HCT116 (cell line): Measurements from ENCODE around the gene PCDHGC4. TPM values are rescaled to one million over a fixed set of nuclear protein-coding genes. Genes with fewer than 3 reads are reported as not detected.

Experiments
- ATAC-seq: fragments of 200-7000 bp; cut with Tn5 transposase; 2 replicates; pipeline ENCODE4 v1.9.1; 2020; ENCODE audit warnings: mild to moderate bottlenecking, moderate library complexity
- BruUV-seq: library from RNA; stranded (reverse); fragments of 400-500 nt; replicated peaks from 2 replicates; lab custom pipeline; 2021; lab: Mats Ljungman, UMichigan
- CTCF ChIA-PET: fragments of 300-600 bp; sonication (Branson Sonifier 250); formaldehyde crosslinking; loops from one replicate; lab custom pipeline; 2021; ENCODE audit warnings: antibody characterized with exemption; lab: Charles Lee
- POLR2A ChIA-PET: fragments of 300-600, 350-600 bp; sonication (Branson Sonifier 250); formaldehyde crosslinking; loops from one replicate; lab custom pipeline; 2021; ENCODE audit warnings: antibody characterized with exemption; lab: Charles Lee
- RAD21 ChIA-PET, 2 experiments: fragments of 300-600 bp; sonication (Branson Sonifier 250); formaldehyde crosslinking; loops; one replicate each; lab custom pipeline; 2023; ENCODE audit warnings: low total read pairs in 2 of 2; ENCODE audit not compliant: uncharacterized antibody in 2 of 2, unreplicated experiment in 2 of 2, low non-redundant PET in 1 of 2; lab: Charles Lee
- DNase-seq: peaks from one replicate; pipeline ENCODE4 v3.0.0-alpha.2; 2010; ENCODE audit warnings: low read depth, low spot score
- H2AFZ ChIP-seq: fragments of 200-600 bp; shearing (Covaris generic), sonication (generic); 2 replicates; pipeline ENCODE4 v1.6.1; 2017; ENCODE audit warnings: low read depth, mixed run types, mixed read lengths, antibody characterized with exemption, low read length; ENCODE audit not compliant: poor library complexity, severe bottlenecking
- H3K27ac ChIP-seq: 2 replicates; pipeline ENCODE4 v1.5.1; 2012; ENCODE audit warnings: low read depth, low read length
- H3K27me3 ChIP-seq: fragments of 200-600 bp; sonication (generic); 2 replicates; pipeline ENCODE4 v1.6.1; 2016; ENCODE audit warnings: mixed run types, low read length, mixed read lengths; ENCODE audit not compliant: insufficient read depth
- H3K36me3 ChIP-seq, 2 experiments: fragments of 200-500 bp in 1 of 2; fragments of 200-600 bp in 1 of 2; sonication (Bioruptor generic) in 1 of 2; sonication (generic) in 1 of 2; 2 replicates each; pipeline versions ENCODE4 v1.5.1 to v1.6.1; 2014 to 2016; ENCODE audit warnings: low read length in 2 of 2, inconsistent platforms in 1 of 2, mixed read lengths in 1 of 2, mixed run types in 1 of 2; ENCODE audit not compliant: insufficient read depth in 2 of 2, control insufficient read depth in 1 of 2
- H3K4me1 ChIP-seq, 2 experiments: fragments of 200-600 bp in 1 of 2; sonication (generic) in 1 of 2; 2 replicates each; pipeline versions ENCODE4 v1.5.1 to v1.6.1; 2012 to 2017; ENCODE audit warnings: low read length in 2 of 2, inconsistent platforms in 1 of 2, mild to moderate bottlenecking in 1 of 2, mixed read lengths in 1 of 2, mixed run types in 1 of 2, moderate library complexity in 1 of 2; ENCODE audit not compliant: insufficient read depth in 2 of 2, control insufficient read depth in 1 of 2
- H3K4me2 ChIP-seq: fragments of 200-600 bp; sonication (generic); 2 replicates; pipeline ENCODE4 v1.6.1; 2017; ENCODE audit warnings: mixed run types, low read length, mixed read lengths
- H3K4me3 ChIP-seq, 2 experiments: fragments of 200-600 bp in 1 of 2; sonication (generic) in 1 of 2; replicated peaks in 1 of 2; 2 replicates each; pipeline ENCODE4 v1.5.1; 2011 to 2016; ENCODE audit warnings: low read length in 2 of 2, control low read depth in 1 of 2, low read depth in 1 of 2, mild to moderate bottlenecking in 1 of 2, mixed read lengths in 1 of 2, mixed run types in 1 of 2
- H3K79me2 ChIP-seq: fragments of 200-600 bp; sonication (generic); 2 replicates; pipeline ENCODE4 v1.6.1; 2017; ENCODE audit warnings: mild to moderate bottlenecking, mixed run types, low read length, moderate library complexity, mixed read lengths; ENCODE audit not compliant: insufficient read depth
- H3K9ac ChIP-seq: fragments of 200-600 bp; sonication (generic); 2 replicates; pipeline ENCODE4 v1.6.1; 2016; ENCODE audit warnings: low read length, mixed read lengths
- H3K9me2 ChIP-seq: fragments of 200-600 bp; sonication (generic), shearing (Covaris generic); 2 replicates; pipeline ENCODE4 v1.6.1; 2017; ENCODE audit warnings: mixed run types, mild to moderate bottlenecking, moderate library complexity; ENCODE audit not compliant: insufficient read depth
- H3K9me3 ChIP-seq, 2 experiments: fragments of 200-500 bp in 1 of 2; fragments of 200-600 bp in 1 of 2; sonication (Bioruptor generic) in 1 of 2; sonication (generic) in 1 of 2; 2 replicates each; pipeline ENCODE4 v1.6.1; 2014 to 2017; ENCODE audit warnings: low read length in 2 of 2, mixed read lengths in 2 of 2, inconsistent platforms in 1 of 2, low read depth in 1 of 2, mild to moderate bottlenecking in 1 of 2, mixed run types in 1 of 2, moderate library complexity in 1 of 2; ENCODE audit not compliant: control insufficient read depth in 1 of 2, insufficient read depth in 1 of 2
- H4K20me1 ChIP-seq: fragments of 200-600 bp; sonication (generic), shearing (Covaris generic); 2 replicates; pipeline ENCODE4 v1.6.1; 2017; ENCODE audit warnings: mixed run types, mild to moderate bottlenecking, moderate library complexity; ENCODE audit not compliant: insufficient read depth
- ATF3 ChIP-seq: IDR thresholded peaks from 2 replicates; pipeline ENCODE4 v1.6.1; 2012
- CEBPB ChIP-seq: IDR thresholded peaks from 2 replicates; pipeline ENCODE4 v1.6.1; 2012; ENCODE audit warnings: low read depth
- EZH2 ChIP-seq: fragments of 200-600 bp; sonication (generic); IDR thresholded peaks from 2 replicates; pipeline ENCODE4 v1.6.1; 2017; ENCODE audit warnings: antibody characterized with exemption, mixed run types
- FOSL1 ChIP-seq: IDR thresholded peaks from 2 replicates; pipeline ENCODE4 v1.6.1; 2012; ENCODE audit warnings: low read depth
- POLR2A ChIP-seq: IDR thresholded peaks from 2 replicates; pipeline ENCODE4 v1.7.0; 2011; ENCODE audit warnings: borderline replicate concordance; ENCODE audit not compliant: insufficient read depth, insufficient read length; ENCODE audit errors: extremely low read depth
- RAD21 ChIP-seq: IDR thresholded peaks from 2 replicates; pipeline ENCODE4 v1.6.1; 2012; ENCODE audit warnings: low read depth, mild to moderate bottlenecking
- REST ChIP-seq: IDR thresholded peaks from 2 replicates; pipeline ENCODE4 v1.6.1; 2012; ENCODE audit warnings: low read depth
- SIN3A ChIP-seq: IDR thresholded peaks from 2 replicates; pipeline ENCODE4 v1.6.1; 2012; ENCODE audit warnings: low read depth
- SRF ChIP-seq: IDR thresholded peaks from 2 replicates; pipeline ENCODE4 v1.6.1; 2012; ENCODE audit warnings: low read depth
- YY1 ChIP-seq: IDR thresholded peaks from 2 replicates; pipeline ENCODE4 v1.6.1; 2011; ENCODE audit warnings: low read length, low read depth, moderate library complexity, mild to moderate bottlenecking; ENCODE audit not compliant: insufficient replicate concordance; ENCODE audit errors: extremely low read depth
- ZFX ChIP-seq: fragments of 450-650 bp; IDR thresholded peaks from 2 replicates; pipeline ENCODE4 v1.6.1; 2017
- ZNF274 ChIP-seq: fragments of 200-500 bp; sonication (Bioruptor generic); IDR thresholded peaks from 2 replicates; pipeline ENCODE4 v1.6.1; 2014; ENCODE audit warnings: mild to moderate bottlenecking, low read depth, low read length, inconsistent platforms
- intact Hi-C: fragments of 100-400 bp; cut with micrococcal nuclease; formaldehyde crosslinking; loops from 2 replicates; pipeline ENCODE4 v1.10.0; 2022
- total RNA-seq: library from RNA; stranded (reverse); gene quantifications from one replicate; pipeline ENCODE4 v1.2.1, GENCODE V29; 2021; ENCODE audit not compliant: unreplicated experiment
- TF ChIP-seq, protein P1 (sequence below): IDR thresholded peaks from 2 replicates; pipeline ENCODE4 v1.6.1; 2012

PCDHGC4 gene
- total RNA-seq, 1 experiment from 2014 or later = 0.05 TPM

GRCh38 chr5:141508798-141509611, 24.2 kb downstream of the PCDHGC4 start:
- H3K9ac ChIP-seq = no peak overlapping the region
- ChIA-PET POLR2A (no interaction called here), CTCF (interaction anchor here (1.4 to 2.1 kb wide), 3 partner anchors 13 to 96 kb away, joined by 3 to 6 read pairs (median 4); partner anchors contain the start of gene PCDHGA10), RAD21 (no interaction called here)
- H3K9me2 ChIP-seq = no peaks in the 10 kb centered on the region
- BruUV-seq = no TSS peak
- no peaks in the 10 kb centered on the region for H3K79me2 ChIP-seq
- no peaks in the 10 kb centered on the region; a peak in 1 of 4 replicates for H3K4me1 ChIP-seq
- H4K20me1 ChIP-seq = no peaks in the 10 kb centered on the region
- H3K27ac ChIP-seq = no peak overlapping the region
- TF ChIP-seq EZH2 = no peak
- TF ChIP-seq RAD21 = no peak
- no peak for TF ChIP-seq ZNF274
- no peak for TF ChIP-seq SRF
- TF ChIP-seq, protein P1, sequence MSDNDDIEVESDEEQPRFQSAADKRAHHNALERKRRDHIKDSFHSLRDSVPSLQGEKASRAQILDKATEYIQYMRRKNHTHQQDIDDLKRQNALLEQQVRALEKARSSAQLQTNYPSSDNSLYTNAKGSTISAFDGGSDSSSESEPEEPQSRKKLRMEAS = no peak
- intact Hi-C loops = no loop called here
- DNase-seq = no peak
- no peak overlapping the region for H3K4me3 ChIP-seq
- H3K36me3 ChIP-seq = no peaks in the 10 kb centered on the region
- H3K4me2 ChIP-seq = no peak overlapping the region
- H2AFZ ChIP-seq = no peak overlapping the region
- ATAC-seq = no peak
- H3K27me3 ChIP-seq = no peaks in the 10 kb centered on the region
- no peaks in the 10 kb centered on the region for H3K9me3 ChIP-seq

DNA sequence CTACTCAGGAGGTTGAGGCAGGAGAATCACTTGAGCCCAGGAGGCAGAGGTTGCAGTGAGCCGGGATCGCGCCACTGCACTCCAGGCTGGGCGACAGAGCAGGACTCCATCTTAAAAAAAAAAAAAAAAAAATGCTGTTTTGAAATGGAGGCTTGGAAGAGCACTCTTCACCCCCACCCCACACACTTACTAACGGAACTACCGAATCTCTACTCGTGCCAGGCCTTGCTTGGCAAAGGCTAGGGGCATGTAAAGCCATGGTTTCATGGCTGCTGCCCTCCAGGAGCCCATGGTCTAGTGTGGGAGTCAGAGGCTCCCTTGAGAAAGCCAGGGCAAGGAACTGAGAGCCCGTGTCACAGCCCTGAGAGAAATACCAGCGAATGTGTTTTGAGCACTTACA, 25.3 kb downstream of the PCDHGC4 start:
- intact Hi-C loops = no loop called here
- H3K9ac ChIP-seq = no peak overlapping the region
- H2AFZ ChIP-seq = no peak overlapping the region
- H3K36me3 ChIP-seq = no peaks in the 10 kb centered on the region
- DNase-seq = no peak
- no peak overlapping the region for H3K4me3 ChIP-seq
- TF ChIP-seq FOSL1 = no peak
- no peak for TF ChIP-seq POLR2A
- TF ChIP-seq ATF3 = no peak
- TF ChIP-seq EZH2 = no peak
- no peak for TF ChIP-seq ZFX
- TF ChIP-seq REST = no peak
- TF ChIP-seq CEBPB = no peak
- TF ChIP-seq YY1 = no peak
- no peak for TF ChIP-seq SIN3A
- ATAC-seq = no peak
- no peak overlapping the region for H3K4me2 ChIP-seq
- BruUV-seq = no TSS peak
- H3K4me1 ChIP-seq = peaks cover 0 to 9% of the 10 kb centered on the region in 2 experiments; a peak in 2 of 4 replicates
- H4K20me1 ChIP-seq = no peaks in the 10 kb centered on the region
- H3K9me2 ChIP-seq = no peaks in the 10 kb centered on the region
- CTCF ChIA-PET = interaction anchor here (0.9 to 2.1 kb wide), 2 partner anchors 12 to 23 kb away, joined by 3 to 6 read pairs; no protein-coding TSS in a partner anchor
- no peaks in the 10 kb centered on the region for H3K27me3 ChIP-seq
- RAD21 ChIA-PET = no interaction called here
- no peaks in the 10 kb centered on the region for H3K79me2 ChIP-seq
- H3K9me3 ChIP-seq = no peaks in the 10 kb centered on the region
- POLR2A ChIA-PET = no interaction called here
- H3K27ac ChIP-seq = no peak overlapping the region
